Measurements from ENCODE around the gene LRRFIP1. TPM values are rescaled to one million over a fixed set of nuclear protein-coding genes. Genes with fewer than 3 reads are reported as not detected.
A peak's percentile ranks its signal among the peaks of the same experiment; 100 is the strongest.

The LRRFIP1 gene
- total RNA-seq (2021; fragmentation: NEBNext Ultra II Directional; extraction: Animal tissue kit (Norgen Biotek cat#: 25700)): 100 to 1,000 TPM in 4 of 6 experiments, 10 to 100 TPM in 2; 90.6 to 107 (median 102) TPM
- long read RNA-seq, full-length matches to known transcripts: 17 of 156 reads
- long read RNA-seq, partial matches to known transcripts: 46 of 156 reads
- long read RNA-seq, other reads (novel, unspliced or antisense): 93 of 156 reads

GRCh38 chr2:237627441-237628246 lies at the start of gene LRRFIP1:
LRRFIP1 (plus strand) TSS chr2:237627587; CDS start chr2:237627645, 58 bp downstream.
- Mint-ChIP-seq H3K27me3 (ENCODE audit: insufficient read depth) (peaks cover 7% of the 10 kb centered on the region), H3K4me1 (ENCODE audit: low read depth) (peaks cover 48% of the 10 kb centered on the region), H3K9me3 (no peaks in the 10 kb centered on the region), H3K36me3 (ENCODE audit: low read depth) (peaks cover 18% of the 10 kb centered on the region), H3K4me3 (peak within 1 kb of the TSS; percentile 91), H3K27ac (peak within 1 kb of the TSS; percentile 81)
- no peak for DNase-seq
- peak; percentile 39 for TF ChIP-seq CTCF (IDR thresholded peaks at IDR 0.05)

- no peak for TF ChIP-seq CTCF (IDR thresholded peaks at IDR 0.05)
- H3K36me3 Mint-ChIP-seq (ENCODE audit: low read depth): no peaks in the 10 kb centered on the region
Measured at GRCh38 chr2:237577956-237578870, 49.2 kb upstream of the LRRFIP1 start.

GRCh38 chr2:237581326-237581725 lies 46.1 kb upstream of the LRRFIP1 start:
- Mint-ChIP-seq H3K27me3 (ENCODE audit: insufficient read depth) (peaks cover 9% of the 10 kb centered on the region), H3K9me3 (no peaks in the 10 kb centered on the region), H3K27ac (no peak overlapping the region), H3K36me3 (ENCODE audit: low read depth) (no peaks in the 10 kb centered on the region), H3K4me1 (ENCODE audit: low read depth) (peaks cover 12% of the 10 kb centered on the region), H3K4me3 (no peak overlapping the region; the same call in 1 of the 2 replicates)
- TF ChIP-seq CTCF (IDR thresholded peaks at IDR 0.05): no peak
- DNase-seq: no peak

More at GRCh38 chr2:237577956-237578870, 49.2 kb upstream of the LRRFIP1 start:
- Mint-ChIP-seq H3K27ac (no peak overlapping the region), H3K27me3 (ENCODE audit: insufficient read depth) (peaks cover 9% of the 10 kb centered on the region), H3K9me3 (no peaks in the 10 kb centered on the region), H3K4me1 (ENCODE audit: low read depth) (peaks cover 12% of the 10 kb centered on the region), H3K4me3 (no peak overlapping the region)
- no peak for DNase-seq

- Mint-ChIP-seq H3K4me3 (no peak overlapping the region; the same call in 1 of the 2 replicates), H3K36me3 (ENCODE audit: low read depth) (no peaks in the 10 kb centered on the region), H3K9me3 (no peaks in the 10 kb centered on the region), H3K27ac (no peak overlapping the region), H3K27me3 (ENCODE audit: insufficient read depth) (peaks cover 9% of the 10 kb centered on the region), H3K4me1 (ENCODE audit: low read depth) (peaks cover 12% of the 10 kb centered on the region)
- peak; percentile 75 for TF ChIP-seq CTCF (IDR thresholded peaks at IDR 0.05)
- DNase-seq: peak; percentile 68
Measured at GRCh38 chr2:237581751-237582746, 45.3 kb upstream of the LRRFIP1 start.

All from HFFc6 (cell line).